ENCODE results near the gene ZNF555. TPM values are rescaled to one million over a fixed set of nuclear protein-coding genes. Genes with fewer than 3 reads are reported as not detected.

The ZNF555 gene
- total and polyA plus RNA-seq, 2 of the 13 experiments (the other 11 are each of a cell fraction or from before 2014, with no cell fraction given) = 5.0 to 8.0 TPM

DNA sequence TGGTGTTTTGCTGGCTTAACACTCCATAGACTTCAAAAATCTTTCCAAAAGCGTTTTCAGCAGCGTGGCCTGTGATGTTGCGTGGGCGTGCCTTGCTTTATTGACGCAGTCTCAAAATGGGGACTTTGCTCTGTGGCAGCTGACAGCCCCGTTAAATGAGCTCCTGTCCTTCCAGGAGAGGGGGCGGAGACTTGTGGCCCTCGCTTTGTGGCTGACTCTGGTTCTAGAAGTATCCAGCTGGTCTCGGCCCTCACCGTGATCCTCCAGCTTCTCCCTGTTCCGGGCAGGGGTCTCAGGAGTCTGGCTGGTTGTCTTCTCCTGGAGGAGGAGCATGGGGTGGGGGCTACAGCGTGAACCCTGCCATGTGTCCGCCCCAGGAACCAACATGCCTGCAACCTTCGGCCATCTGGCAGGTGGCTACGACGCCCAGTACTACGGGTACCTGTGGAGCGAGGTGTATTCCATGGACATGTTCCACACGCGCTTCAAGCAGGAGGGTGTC is 30.0 kb upstream of the ZNF555 start (continued):
- TF ChIP-seq ZNF318 (CRISPR knock-in tag; IDR thresholded peaks at IDR 0.05) (no peak), DR1 (CRISPR knock-in tag; IDR thresholded peaks at IDR 0.05) (no peak), NCOR1 (IDR thresholded peaks at IDR 0.05; ENCODE audit: borderline replicate concordance, low read length) (0 out of 2 replicates have a peak, but pooled peaks have one; percentile 17), USF2 (IDR thresholded peaks at IDR 0.05; ENCODE audit: low read depth, low read length) (no peak), USF2 (CRISPR knock-in tag; IDR thresholded peaks at IDR 0.05; ENCODE audit: borderline replicate concordance) (no peak), MTA1 (CRISPR knock-in tag; IDR thresholded peaks at IDR 0.05; ENCODE audit: borderline replicate concordance) (peak; percentile 53; the same call in 1 of the 2 replicates), TFAP4 (IDR thresholded peaks at IDR 0.05; ENCODE audit: borderline replicate concordance, low read depth) (peak; percentile 89), MEIS1 (CRISPR knock-in tag; IDR thresholded peaks at IDR 0.05; ENCODE audit: borderline replicate concordance) (0 out of 2 replicates have a peak, but pooled peaks have one; percentile 45), HIVEP1 (CRISPR knock-in tag; IDR thresholded peaks at IDR 0.05) (peak; percentile 28; the same call in 1 of the 2 replicates), NONO (IDR thresholded peaks at IDR 0.05) (no peak), NONO (CRISPR knock-in tag; conservative IDR thresholded peaks at IDR 0.05) (no peak), ETV5 (CRISPR knock-in tag; IDR thresholded peaks at IDR 0.05; ENCODE audit: borderline replicate concordance) (peak; percentile 17; the same call in 1 of the 2 replicates), ZFP36L2 (CRISPR knock-in tag; IDR thresholded peaks at IDR 0.05) (no peak)
- TF ChIP-seq, protein P1, sequence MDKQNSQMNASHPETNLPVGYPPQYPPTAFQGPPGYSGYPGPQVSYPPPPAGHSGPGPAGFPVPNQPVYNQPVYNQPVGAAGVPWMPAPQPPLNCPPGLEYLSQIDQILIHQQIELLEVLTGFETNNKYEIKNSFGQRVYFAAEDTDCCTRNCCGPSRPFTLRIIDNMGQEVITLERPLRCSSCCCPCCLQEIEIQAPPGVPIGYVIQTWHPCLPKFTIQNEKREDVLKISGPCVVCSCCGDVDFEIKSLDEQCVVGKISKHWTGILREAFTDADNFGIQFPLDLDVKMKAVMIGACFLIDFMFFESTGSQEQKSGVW (CRISPR knock-in tag; IDR thresholded peaks at IDR 0.05; ENCODE audit: borderline replicate concordance) = no peak
- TF ChIP-seq, protein P2, sequence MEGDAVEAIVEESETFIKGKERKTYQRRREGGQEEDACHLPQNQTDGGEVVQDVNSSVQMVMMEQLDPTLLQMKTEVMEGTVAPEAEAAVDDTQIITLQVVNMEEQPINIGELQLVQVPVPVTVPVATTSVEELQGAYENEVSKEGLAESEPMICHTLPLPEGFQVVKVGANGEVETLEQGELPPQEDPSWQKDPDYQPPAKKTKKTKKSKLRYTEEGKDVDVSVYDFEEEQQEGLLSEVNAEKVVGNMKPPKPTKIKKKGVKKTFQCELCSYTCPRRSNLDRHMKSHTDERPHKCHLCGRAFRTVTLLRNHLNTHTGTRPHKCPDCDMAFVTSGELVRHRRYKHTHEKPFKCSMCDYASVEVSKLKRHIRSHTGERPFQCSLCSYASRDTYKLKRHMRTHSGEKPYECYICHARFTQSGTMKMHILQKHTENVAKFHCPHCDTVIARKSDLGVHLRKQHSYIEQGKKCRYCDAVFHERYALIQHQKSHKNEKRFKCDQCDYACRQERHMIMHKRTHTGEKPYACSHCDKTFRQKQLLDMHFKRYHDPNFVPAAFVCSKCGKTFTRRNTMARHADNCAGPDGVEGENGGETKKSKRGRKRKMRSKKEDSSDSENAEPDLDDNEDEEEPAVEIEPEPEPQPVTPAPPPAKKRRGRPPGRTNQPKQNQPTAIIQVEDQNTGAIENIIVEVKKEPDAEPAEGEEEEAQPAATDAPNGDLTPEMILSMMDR (CRISPR knock-in tag; IDR thresholded peaks at IDR 0.05) = no peak
